CD4-positive, alpha-beta T cell treated with Interferon gamma for 1 hour (primary cell): ENCODE data around the gene KLHDC4.
"Not testable (repeated sequence)": the region's sequence is repeated elsewhere in the genome, so short reads cannot be mapped to it uniquely, and the experiment has no call there.

Experiments used
- DNase-seq: peaks from one replicate; pipeline ENCODE4 v3.0.0-alpha.2; 2020

KLHDC4 gene

DNA sequence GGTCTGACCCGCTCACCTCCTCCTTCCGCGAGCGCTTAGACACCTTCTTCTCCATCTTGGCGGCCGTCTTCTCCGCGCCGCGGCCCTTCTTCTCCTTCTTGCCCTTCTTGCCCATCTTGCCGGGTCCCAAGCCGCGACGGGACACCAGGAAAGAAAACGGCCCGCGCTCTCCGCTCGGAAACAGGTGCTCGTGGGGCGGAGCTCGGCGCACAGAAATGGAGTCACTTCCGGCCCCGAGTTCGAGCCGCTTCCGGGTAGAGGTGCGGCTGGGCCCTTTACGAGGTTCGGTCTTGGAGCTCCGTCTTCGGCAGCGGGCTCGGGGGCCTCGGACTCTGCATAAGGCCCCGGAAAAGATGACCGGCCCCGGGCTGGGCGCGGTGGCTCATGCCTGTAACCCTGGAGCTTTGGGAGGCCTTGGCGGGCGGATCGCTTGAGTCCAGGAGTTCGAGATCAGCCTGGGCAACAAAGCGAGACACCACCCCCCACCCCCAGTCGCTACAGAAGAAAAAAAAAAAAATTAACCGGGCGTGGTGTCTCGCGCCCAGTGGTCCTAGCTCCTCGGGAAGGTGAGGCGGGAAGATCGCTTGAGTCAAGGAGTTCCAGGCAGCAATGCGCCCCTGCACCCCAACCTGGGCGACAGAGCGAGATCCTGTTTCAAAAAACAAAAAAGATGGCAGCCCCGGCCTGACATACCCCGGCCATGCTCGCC, at the start of gene KLHDC4:
TSS of gene KLHDC4 (minus strand) at position 211 of the 709 bp plus-strand sequence. CDS start at position 115, 96 bp downstream.
- DNase-seq: peak; percentile 88

GRCh38 chr16:87815567-87815966, 49.8 kb upstream of the KLHDC4 start:
- DNase-seq: no peak

DNA sequence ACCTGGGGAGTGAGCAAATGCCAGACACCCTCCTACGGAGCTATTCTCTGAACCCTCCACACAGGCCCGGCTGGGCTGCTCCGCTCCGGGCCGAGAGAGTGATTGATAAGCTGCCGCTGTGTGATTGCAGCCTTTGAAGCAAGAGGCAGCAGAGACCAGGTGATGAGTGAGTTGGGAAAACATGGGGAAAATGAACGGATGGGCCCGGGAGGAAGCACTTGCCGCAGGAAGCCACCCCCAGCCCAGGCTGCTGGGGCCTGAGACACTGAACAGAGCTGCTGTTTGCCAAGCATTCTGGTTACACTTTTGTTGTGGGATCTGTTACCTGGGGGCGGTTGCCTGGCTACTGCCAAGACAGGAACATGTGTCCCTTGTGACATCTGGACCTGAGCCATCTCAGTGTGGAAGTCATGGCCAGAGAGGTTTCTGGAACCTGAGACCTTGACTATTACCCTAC, 46.4 kb upstream of the KLHDC4 start:
- DNase-seq: no peak

- not testable (repeated sequence) for DNase-seq
Measured at GRCh38 chr16:87811454-87811853, 45.7 kb upstream of the KLHDC4 start.

DNA sequence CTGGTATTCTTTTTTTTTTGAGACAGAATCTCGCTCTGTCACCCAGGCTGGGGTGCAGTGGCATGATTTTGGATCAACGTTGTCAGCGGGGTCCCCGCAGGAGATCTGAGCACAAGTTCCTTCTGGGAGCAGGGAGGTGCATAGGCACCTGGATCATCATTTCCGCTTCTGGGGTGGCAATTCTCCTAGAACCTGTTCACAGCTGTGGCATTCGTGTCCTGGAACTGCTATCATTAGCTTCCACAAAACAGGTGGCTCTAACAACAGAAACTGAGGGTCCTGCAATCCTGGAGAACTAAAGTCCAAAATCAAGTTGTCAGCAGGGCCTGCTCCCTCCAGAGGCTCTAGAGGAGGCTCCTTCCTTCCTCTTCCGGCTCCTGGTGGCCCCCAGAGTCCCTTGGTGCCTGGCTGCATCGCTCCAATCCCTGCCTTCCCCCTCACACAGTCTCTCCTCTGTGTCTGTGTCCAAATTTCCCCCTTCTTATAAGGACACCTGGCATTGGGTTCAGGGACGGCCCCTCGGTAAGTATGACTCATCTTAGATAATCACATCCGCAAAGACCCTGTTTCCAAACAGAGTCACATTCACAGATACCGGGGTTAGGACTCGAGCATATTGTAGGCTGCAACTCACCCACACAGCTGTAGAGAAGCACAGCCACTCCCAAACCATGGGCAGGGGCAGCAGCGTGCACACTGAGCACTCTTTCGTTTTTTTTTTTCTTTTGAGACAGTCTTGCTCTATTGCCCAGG, 43.5 kb upstream of the KLHDC4 start:
- DNase-seq: no peak

GRCh38 chr16:87808108-87808507, 42.3 kb upstream of the KLHDC4 start:
- DNase-seq: no peak

DNA sequence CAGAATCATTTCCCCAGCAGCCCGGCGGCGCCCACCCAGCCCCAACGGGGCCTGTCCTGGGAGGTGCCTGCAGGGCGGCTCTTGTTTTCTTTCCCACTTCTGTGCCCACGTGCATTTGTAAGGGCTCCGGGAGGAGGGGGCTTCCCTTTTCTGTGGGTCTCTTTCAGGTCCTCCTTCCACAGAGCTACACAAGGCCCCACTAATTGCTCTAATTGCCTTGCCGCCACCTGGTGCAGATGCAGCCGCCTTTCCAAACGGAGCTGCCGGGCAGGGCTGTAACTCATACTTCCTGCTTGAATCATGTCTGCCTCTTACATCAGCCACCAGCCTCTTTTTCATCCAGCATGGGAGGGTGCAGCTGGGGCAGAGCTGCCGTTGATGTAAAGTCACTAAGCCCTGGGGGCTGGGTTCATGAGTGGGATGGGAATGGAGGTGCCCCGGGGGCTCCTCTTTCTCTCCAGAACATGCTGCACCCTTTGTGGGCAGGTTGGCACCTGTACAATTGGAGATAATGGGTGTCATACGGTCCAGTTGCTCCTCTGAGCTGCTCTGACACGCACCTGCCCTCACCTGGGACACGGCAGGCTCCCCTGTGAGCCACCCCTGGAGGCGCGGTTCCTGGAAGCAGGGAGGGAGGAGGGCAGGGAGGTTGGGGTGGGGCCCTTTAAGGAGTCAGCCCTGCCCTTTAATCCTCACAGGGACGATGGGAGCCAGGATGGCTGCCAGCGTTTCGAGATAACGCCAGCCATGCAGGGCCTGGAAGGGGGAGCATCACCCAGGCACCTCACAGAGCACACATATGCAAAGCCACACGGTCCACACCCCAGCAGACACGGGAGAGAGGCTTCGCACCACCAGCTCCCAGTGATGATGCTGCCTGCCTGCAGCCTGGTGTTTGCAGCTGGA, 41.1 kb upstream of the KLHDC4 start:
- peak; percentile 35 for DNase-seq

- DNase-seq: no peak
Measured at GRCh38 chr16:87806261-87806640, 40.5 kb upstream of the KLHDC4 start.

DNA sequence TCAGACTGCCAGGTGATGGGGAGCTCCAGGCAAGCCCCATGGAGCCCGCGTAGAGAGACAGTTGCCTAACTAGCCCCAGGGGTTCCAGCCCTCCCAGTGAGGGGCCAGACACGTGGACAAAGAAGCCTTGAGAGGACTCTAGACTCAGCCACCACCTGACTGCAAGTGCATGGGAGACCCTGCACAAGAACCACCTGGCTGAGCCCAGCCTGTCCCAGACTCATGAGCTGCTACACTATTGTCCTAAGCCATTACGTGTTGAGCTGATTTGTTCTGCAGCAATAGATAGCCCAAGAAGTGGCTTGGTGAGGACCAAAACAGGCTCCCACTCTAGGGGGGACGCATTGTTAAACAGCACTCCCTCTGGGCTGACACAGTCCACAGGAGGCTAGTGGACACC, 37.6 kb upstream of the KLHDC4 start:
- DNase-seq: no peak

GRCh38 chr16:87802670-87803069, 36.9 kb upstream of the KLHDC4 start:
- no peak for DNase-seq

DNA sequence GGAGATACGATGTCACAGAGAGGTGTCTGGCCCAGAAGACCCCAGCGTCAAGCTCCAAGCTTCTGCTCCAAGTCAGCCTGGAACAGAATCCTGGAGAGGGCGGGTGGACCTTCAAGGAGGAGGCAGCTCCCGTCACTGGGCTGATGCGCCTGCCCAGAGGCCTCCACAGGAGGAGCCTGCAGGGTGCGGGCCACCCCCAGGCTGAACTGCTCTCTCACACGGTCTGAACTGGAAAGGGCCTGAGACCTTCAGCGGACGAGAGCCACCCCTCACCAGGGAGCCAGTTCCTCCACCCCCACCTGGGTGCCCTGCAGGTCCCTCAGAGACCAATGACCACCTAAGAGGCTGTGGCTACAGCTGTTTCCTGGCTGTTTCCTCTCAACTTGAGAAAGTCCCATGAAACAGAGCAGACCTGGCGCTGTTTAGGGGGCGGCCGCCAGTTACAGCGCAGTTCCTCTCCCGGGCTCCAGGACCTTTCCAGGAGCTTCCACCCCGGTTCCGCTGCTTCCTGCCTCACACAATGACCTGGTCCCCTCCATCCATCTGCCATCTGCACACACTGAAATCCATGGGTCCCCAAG, 36.0 kb upstream of the KLHDC4 start:
- no peak for DNase-seq

GRCh38 chr16:87800497-87800896, 34.7 kb upstream of the KLHDC4 start:
- DNase-seq: no peak

GRCh38 chr16:87795336-87795735, 29.6 kb upstream of the KLHDC4 start:
- no peak for DNase-seq

DNA sequence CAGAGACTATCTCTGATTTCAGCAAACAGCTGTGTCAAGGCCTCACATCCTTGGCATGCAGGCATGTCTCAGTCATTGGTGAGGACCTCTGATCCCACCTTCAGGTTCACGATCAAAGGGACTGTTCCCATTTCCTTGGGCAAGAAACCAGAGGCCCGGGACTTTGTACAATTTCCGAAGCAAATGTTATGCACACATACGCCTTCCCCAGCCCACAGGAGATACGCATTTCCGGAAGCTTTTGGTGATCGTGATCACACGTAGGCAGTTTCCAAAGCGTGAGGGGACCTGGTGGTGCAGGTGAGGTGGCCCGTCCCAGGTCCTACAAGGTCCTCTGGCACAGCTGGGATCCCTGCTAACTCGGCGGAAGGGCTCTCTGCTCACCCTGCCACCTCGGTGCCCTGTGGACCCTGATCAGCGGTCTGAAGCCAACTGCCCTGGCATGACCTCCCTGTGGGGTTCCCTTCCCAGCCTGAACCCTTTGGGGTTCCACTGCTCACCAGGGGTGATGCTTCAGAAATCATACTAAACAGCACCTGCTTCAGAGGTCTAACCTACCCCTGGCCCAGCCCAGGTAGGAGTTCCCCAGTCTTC, 28.8 kb upstream of the KLHDC4 start:
- no peak for DNase-seq

DNA sequence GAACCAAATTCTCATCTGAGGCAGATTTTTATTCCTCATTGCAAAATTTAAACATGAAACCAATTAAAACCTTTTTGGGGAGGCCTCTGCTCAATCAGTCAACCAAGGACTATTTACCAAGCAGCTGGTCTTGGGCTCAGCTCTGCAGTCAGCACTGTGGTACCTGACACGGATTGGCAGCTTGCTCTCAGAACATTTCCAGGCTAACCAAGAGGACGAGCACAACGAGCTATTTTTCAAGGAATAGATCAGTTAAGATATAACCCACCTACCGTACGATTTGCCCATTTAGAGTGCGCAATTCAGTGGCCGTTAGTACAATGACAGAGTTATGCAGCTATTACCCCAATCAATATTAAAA, 26.4 kb upstream of the KLHDC4 start:
- DNase-seq: no peak

DNA sequence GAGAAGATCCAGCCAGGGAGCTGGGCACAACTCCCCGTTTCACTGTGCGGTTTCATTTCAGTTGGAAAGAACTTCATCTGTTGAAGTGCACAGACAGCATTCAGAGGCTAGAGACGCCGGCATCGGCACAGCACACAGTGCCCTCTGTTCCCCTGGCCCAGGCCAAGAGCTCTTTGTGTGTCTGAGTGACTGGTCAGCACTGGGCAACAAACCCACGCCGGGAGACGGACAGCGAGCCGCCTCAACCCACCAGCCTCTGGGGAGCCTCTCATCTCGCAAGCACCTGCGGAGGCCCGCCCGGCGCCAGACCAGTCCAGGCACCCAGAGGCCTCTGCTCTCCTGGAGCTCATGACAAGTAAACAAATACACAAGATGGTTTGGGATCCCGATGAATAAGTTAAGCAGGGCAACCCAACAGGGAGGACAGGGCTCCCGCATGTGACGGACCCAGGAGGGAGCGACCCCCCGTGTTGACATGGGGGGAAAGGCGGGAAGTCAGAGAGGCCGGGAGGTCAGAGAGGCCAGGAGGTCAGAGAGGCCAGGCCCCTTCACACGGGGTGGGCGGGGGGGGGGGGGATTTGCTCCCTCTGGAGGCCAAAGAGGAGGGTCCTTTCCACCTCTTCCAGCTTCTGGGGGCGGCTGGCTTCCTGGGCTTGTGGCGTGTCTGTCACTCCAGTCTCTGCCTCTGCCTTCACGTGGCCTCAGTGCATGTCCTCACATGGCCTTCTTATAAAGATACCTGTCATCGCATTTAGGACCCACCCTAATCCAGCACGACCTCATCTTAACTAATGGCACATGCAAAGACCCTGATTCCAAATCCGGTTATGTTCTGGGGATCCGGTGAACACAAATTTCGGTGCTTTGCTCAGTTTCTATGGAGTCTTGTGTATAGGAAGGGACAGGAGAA, 25.8 kb upstream of the KLHDC4 start:
- DNase-seq: no peak

DNA sequence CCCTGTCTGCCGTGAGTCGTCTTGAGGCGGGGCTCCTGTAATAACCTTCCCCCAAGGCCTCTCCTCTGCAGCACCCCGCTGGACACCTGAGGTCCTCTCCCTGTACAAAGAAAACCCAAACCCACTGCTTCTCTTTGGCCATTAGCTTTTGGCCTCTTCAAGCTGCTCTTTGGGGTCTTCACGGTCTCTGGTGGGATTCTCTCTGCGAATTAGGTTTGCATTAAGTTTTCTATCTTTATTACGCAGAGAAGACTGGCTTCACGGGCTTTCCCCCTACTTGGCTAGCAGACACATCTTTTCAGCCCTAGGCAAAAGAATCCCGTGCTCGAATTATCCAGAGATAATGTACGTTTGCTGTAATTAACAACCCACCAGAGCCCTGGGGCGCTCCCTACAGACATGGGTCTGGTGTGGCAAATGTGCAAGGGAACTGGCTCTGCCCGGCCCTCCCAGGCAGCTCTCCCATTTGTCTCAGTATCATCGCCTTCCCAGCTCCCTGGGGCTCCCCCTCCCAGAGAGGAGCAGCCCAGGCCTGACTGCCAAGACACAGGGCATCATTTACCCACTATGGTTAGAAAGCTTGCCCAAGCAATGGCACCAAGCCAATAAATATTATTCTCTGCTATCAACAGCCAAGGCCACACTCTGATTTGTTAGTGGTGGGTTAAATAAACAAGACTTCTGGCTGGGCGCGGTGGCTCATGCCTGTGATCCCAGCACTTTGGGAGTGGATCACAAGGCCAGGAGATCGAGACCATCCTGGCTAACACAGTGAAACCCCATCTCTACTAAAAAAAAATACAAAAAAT, 24.7 kb upstream of the KLHDC4 start:
- no peak for DNase-seq

DNA sequence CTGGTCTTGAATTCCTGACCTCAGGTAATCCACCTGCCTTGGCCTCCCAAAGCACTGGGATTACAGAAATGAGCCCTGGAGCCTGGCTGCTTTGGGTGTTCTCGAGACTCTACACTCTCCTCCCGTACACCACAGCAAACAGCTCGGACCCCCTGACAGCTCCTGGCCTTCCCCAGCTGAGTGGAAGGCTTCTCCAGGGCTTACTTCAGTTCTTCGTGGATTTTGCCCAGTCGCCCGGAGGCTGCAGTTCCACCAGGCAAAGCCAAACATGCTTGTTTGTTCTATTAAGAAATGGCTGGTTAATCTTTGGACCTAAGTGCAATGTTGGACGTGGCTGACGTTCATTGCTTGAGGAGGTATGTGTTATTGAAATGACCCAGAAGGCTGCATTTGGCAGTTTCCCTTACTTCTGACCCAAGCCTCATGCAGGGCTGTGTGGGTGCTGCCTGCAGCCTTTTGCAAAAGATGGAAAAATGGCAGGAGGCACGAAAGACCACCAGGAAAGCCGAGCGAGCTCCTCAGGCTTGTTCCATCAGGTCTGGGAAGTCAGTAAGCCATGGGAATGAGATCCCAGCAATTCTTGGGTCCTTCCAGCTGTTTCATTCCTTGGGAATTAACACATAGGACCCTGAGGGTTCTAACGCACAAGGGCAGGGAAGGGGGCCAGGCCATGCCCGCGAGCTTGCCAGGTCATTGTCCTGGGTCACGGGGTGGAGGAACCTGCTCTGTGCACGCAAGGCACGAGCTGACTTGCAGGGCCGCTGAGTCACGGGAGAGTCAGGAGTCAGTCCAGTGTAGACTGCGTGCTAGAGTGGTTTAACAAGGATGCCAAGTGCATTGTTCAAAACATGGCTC, 23.9 kb upstream of the KLHDC4 start:
- no peak for DNase-seq

- DNase-seq: not testable (repeated sequence)
Measured at GRCh38 chr16:87788730-87789436, 23.1 kb upstream of the KLHDC4 start.
